Thyroid gland (tissue), 4 donors: ENCODE results near the gene TSSK3.

Experiments used
- POLR2A ChIP-seq, 2 donors: fragments of 450-650 bp; IDR thresholded peaks; one replicate each; pipeline ENCODE4 v1.6.1; 2017; ENCODE audit warnings: antibody characterized with exemption in 2 of 2, mild to moderate bottlenecking in 2 of 2, moderate library complexity in 1 of 2
- TF ChIP-seq, protein P1 (sequence below), 6 experiments: fragments of 200-600 bp in 3 of 6; fragments of 450-650 bp in 3 of 6; sonication (generic) in 3 of 6; IDR thresholded peaks; one replicate each; pipeline ENCODE4 v1.5.1; 2016 to 2019; ENCODE audit warnings: antibody characterized with exemption in 6 of 6, mild to moderate bottlenecking in 2 of 6, inconsistent platforms in 1 of 6, moderate library complexity in 1 of 6

DNA sequence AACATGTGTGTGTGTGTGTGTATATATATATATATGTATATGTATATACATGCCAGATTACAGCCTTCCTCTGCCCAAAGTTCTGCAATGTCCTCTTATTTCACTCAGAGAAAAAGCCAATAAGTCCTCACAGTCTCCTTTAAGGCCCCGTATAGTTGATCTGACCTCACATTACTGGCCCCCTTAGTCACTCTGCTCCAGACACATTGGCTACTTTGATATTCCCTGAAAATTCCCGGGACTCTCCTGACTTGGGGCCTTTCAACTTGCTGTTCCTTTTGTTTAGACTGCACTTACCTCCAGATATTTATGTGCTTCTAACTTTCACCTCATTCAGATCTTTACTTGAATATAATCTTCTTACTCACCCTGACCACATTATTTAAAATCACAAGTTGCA lies 36.1 kb downstream of the TSSK3 start:
- TF ChIP-seq, protein P1, sequence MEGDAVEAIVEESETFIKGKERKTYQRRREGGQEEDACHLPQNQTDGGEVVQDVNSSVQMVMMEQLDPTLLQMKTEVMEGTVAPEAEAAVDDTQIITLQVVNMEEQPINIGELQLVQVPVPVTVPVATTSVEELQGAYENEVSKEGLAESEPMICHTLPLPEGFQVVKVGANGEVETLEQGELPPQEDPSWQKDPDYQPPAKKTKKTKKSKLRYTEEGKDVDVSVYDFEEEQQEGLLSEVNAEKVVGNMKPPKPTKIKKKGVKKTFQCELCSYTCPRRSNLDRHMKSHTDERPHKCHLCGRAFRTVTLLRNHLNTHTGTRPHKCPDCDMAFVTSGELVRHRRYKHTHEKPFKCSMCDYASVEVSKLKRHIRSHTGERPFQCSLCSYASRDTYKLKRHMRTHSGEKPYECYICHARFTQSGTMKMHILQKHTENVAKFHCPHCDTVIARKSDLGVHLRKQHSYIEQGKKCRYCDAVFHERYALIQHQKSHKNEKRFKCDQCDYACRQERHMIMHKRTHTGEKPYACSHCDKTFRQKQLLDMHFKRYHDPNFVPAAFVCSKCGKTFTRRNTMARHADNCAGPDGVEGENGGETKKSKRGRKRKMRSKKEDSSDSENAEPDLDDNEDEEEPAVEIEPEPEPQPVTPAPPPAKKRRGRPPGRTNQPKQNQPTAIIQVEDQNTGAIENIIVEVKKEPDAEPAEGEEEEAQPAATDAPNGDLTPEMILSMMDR (IDR thresholded peaks at IDR 0.05), result no peak
- no peak for TF ChIP-seq POLR2A (IDR thresholded peaks at IDR 0.05)
